ENCODE data around the gene OPCML.

The OPCML gene

GRCh38 chr11:132821499-132821898 lies 710.8 kb downstream of the OPCML start:
- no peak for DNase-seq

GRCh38 chr11:132821014-132821413 lies 711.3 kb downstream of the OPCML start:
- peak; percentile 90 for DNase-seq

- peak; percentile 72 for DNase-seq
Observed at GRCh38 chr11:132818951-132819350, 713.4 kb downstream of the OPCML start.

GRCh38 chr11:132817387-132817786 lies 714.9 kb downstream of the OPCML start:
- DNase-seq = no peak

GRCh38 chr11:132814410-132814809 lies 717.9 kb downstream of the OPCML start:
- DNase-seq = no peak

- DNase-seq = no peak
Observed at GRCh38 chr11:132811649-132812048, 720.7 kb downstream of the OPCML start.

GRCh38 chr11:132809070-132809469 lies 723.2 kb downstream of the OPCML start:
- no peak for DNase-seq

- DNase-seq = peak; percentile 29
Observed at GRCh38 chr11:132804258-132804657, 728.0 kb downstream of the OPCML start.

GRCh38 chr11:132803436-132803835 lies 728.9 kb downstream of the OPCML start:
- DNase-seq = peak; percentile 66

GRCh38 chr11:132802947-132803346 lies 729.4 kb downstream of the OPCML start:
- no peak for DNase-seq

- no peak for DNase-seq
Observed at GRCh38 chr11:132793831-132794230, 738.5 kb downstream of the OPCML start.

- no peak for DNase-seq
Observed at GRCh38 chr11:132792341-132793140, 739.8 kb downstream of the OPCML start.

GRCh38 chr11:132790971-132791370 lies 741.3 kb downstream of the OPCML start:
- no peak for DNase-seq

- DNase-seq = no peak
Observed at GRCh38 chr11:132790466-132790865, 741.8 kb downstream of the OPCML start.

GRCh38 chr11:132788816-132789325 lies 743.4 kb downstream of the OPCML start:
- no peak for DNase-seq

GRCh38 chr11:132785878-132786277 lies 746.4 kb downstream of the OPCML start:
- no peak for DNase-seq

- peak; percentile 33 for DNase-seq
Observed at GRCh38 chr11:132784441-132784840, 747.9 kb downstream of the OPCML start.

GRCh38 chr11:132782102-132782501 lies 750.2 kb downstream of the OPCML start:
- DNase-seq = no peak

- no peak for DNase-seq
Observed at GRCh38 chr11:132780046-132780445, 752.3 kb downstream of the OPCML start.

GRCh38 chr11:132779497-132779896 lies 752.8 kb downstream of the OPCML start:
- peak; percentile 57 for DNase-seq

- no peak for DNase-seq
Observed at GRCh38 chr11:132777067-132777975, 755.0 kb downstream of the OPCML start.

GRCh38 chr11:132773751-132774150 lies 758.5 kb downstream of the OPCML start:
- DNase-seq = no peak

GRCh38 chr11:132772703-132773545 lies 759.4 kb downstream of the OPCML start:
- DNase-seq = peak; percentile 13

All from fibroblast of upper back skin (primary cell).